ENCODE data around the gene ISYNA1.

DNA sequence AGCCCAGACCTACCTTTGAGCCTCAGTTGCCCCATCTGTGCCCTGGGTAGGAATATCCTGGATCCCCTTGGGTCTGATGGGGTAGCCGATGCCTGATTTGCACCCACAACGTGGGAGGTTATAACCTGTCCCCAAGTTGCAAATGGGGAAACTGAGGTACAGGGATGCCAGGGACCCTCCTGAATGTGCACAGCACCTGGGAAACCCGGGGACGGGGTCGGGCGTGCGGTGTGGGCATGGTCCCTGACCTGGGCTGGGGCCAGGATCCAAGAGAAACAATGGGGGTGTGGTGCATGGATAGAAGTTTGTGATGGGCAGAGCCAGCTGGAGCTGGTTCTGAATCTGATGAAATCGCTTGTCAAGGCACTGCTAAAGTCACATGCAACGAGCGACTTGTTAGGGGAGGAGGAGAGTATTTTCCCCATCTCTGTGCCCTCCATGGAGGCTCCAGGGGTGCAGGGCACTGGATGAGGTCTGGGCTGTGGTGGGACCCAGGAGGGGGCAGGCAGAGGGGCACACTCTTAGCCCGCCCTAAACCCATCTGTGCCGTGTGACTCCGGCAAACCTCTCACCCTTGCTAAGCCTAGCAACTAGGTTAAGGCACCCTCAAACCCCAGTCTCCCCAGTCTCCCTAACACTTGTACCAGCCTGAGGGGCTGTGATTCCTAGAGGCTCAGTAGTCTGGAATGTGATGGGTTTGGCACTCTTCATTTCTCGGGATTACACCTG lies 51.2 kb downstream of the ISYNA1 start:
- TF ChIP-seq SP1 (IDR thresholded peaks at IDR 0.05), result no peak
- TF ChIP-seq, protein P1, sequence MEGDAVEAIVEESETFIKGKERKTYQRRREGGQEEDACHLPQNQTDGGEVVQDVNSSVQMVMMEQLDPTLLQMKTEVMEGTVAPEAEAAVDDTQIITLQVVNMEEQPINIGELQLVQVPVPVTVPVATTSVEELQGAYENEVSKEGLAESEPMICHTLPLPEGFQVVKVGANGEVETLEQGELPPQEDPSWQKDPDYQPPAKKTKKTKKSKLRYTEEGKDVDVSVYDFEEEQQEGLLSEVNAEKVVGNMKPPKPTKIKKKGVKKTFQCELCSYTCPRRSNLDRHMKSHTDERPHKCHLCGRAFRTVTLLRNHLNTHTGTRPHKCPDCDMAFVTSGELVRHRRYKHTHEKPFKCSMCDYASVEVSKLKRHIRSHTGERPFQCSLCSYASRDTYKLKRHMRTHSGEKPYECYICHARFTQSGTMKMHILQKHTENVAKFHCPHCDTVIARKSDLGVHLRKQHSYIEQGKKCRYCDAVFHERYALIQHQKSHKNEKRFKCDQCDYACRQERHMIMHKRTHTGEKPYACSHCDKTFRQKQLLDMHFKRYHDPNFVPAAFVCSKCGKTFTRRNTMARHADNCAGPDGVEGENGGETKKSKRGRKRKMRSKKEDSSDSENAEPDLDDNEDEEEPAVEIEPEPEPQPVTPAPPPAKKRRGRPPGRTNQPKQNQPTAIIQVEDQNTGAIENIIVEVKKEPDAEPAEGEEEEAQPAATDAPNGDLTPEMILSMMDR (IDR thresholded peaks at IDR 0.05; ENCODE audit: low read depth, low read length, missing input control), result no peak
- TF ChIP-seq, protein P2, sequence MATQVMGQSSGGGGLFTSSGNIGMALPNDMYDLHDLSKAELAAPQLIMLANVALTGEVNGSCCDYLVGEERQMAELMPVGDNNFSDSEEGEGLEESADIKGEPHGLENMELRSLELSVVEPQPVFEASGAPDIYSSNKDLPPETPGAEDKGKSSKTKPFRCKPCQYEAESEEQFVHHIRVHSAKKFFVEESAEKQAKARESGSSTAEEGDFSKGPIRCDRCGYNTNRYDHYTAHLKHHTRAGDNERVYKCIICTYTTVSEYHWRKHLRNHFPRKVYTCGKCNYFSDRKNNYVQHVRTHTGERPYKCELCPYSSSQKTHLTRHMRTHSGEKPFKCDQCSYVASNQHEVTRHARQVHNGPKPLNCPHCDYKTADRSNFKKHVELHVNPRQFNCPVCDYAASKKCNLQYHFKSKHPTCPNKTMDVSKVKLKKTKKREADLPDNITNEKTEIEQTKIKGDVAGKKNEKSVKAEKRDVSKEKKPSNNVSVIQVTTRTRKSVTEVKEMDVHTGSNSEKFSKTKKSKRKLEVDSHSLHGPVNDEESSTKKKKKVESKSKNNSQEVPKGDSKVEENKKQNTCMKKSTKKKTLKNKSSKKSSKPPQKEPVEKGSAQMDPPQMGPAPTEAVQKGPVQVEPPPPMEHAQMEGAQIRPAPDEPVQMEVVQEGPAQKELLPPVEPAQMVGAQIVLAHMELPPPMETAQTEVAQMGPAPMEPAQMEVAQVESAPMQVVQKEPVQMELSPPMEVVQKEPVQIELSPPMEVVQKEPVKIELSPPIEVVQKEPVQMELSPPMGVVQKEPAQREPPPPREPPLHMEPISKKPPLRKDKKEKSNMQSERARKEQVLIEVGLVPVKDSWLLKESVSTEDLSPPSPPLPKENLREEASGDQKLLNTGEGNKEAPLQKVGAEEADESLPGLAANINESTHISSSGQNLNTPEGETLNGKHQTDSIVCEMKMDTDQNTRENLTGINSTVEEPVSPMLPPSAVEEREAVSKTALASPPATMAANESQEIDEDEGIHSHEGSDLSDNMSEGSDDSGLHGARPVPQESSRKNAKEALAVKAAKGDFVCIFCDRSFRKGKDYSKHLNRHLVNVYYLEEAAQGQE (IDR thresholded peaks at IDR 0.05), result no peak
- TF ChIP-seq JUND (IDR thresholded peaks at IDR 0.05), result no peak
- no peak for TF ChIP-seq RAD21 (IDR thresholded peaks at IDR 0.05)
- TF ChIP-seq GABPA (IDR thresholded peaks at IDR 0.05 in 1 of 2, conservative IDR thresholded peaks at IDR 0.05 in 1 of 2), result no peak
- TF ChIP-seq EGR1 (IDR thresholded peaks at IDR 0.05; ENCODE audit: low read depth in 2 of 2), result no peak
- TF ChIP-seq, protein P3, sequence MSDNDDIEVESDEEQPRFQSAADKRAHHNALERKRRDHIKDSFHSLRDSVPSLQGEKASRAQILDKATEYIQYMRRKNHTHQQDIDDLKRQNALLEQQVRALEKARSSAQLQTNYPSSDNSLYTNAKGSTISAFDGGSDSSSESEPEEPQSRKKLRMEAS (IDR thresholded peaks at IDR 0.05), result no peak
- no peak for TF ChIP-seq TAF1 (conservative IDR thresholded peaks at IDR 0.05)
- TF ChIP-seq FOXA1 (IDR thresholded peaks at IDR 0.05), result no peak
- TF ChIP-seq, protein P4, sequence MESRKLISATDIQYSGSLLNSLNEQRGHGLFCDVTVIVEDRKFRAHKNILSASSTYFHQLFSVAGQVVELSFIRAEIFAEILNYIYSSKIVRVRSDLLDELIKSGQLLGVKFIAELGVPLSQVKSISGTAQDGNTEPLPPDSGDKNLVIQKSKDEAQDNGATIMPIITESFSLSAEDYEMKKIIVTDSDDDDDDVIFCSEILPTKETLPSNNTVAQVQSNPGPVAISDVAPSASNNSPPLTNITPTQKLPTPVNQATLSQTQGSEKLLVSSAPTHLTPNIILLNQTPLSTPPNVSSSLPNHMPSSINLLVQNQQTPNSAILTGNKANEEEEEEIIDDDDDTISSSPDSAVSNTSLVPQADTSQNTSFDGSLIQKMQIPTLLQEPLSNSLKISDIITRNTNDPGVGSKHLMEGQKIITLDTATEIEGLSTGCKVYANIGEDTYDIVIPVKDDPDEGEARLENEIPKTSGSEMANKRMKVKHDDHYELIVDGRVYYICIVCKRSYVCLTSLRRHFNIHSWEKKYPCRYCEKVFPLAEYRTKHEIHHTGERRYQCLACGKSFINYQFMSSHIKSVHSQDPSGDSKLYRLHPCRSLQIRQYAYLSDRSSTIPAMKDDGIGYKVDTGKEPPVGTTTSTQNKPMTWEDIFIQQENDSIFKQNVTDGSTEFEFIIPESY (IDR thresholded peaks at IDR 0.05), result no peak

Measured in liver (tissue), 3 donors.